Ammon's horn (tissue), 1 donor: ENCODE measurements around the gene RNF217.
"Not testable (repeated sequence)": the region's sequence is repeated elsewhere in the genome, so short reads cannot be mapped to it uniquely, and the experiment has no call there.

ENCODE experiments used
- DNase-seq: peaks from one replicate; pipeline ENCODE4 v3.0.0-alpha.2; 2016; ENCODE audit warnings: low spot score

RNF217 gene

GRCh38 chr6:124963416-124963785 lies 1.2 kb downstream of the RNF217 start:
- peak; percentile 38 for DNase-seq

GRCh38 chr6:124963831-124964763 lies 1.9 kb downstream of the RNF217 start:
- peak; percentile 37 for DNase-seq

- no peak for DNase-seq
Measured at GRCh38 chr6:124964764-124965105, 2.5 kb downstream of the RNF217 start.

- DNase-seq = not testable (repeated sequence)
Measured at GRCh38 chr6:124965424-124965850, 3.2 kb downstream of the RNF217 start.

- no peak for DNase-seq
Measured at GRCh38 chr6:124967444-124967843, 5.2 kb downstream of the RNF217 start.

- no peak for DNase-seq
Measured at GRCh38 chr6:124968401-124968800, 6.2 kb downstream of the RNF217 start.

GRCh38 chr6:124970243-124970642 lies 8.0 kb downstream of the RNF217 start:
- peak; percentile 25 for DNase-seq

- DNase-seq = no peak
Measured at GRCh38 chr6:124970763-124971162, 8.5 kb downstream of the RNF217 start.

GRCh38 chr6:124973780-124974179 lies 11.5 kb downstream of the RNF217 start:
- DNase-seq = no peak

- no peak for DNase-seq
Measured at GRCh38 chr6:124974771-124975377, 12.6 kb downstream of the RNF217 start.

- no peak for DNase-seq
Measured at GRCh38 chr6:124977067-124977908, 15.1 kb downstream of the RNF217 start.

GRCh38 chr6:124978451-124979293 lies 16.4 kb downstream of the RNF217 start:
- no peak for DNase-seq

- no peak for DNase-seq
Measured at GRCh38 chr6:124979294-124979678, 17.0 kb downstream of the RNF217 start.

- DNase-seq = no peak
Measured at GRCh38 chr6:124982669-124983068, 20.4 kb downstream of the RNF217 start.

- no peak for DNase-seq
Measured at GRCh38 chr6:124983383-124984083, 21.3 kb downstream of the RNF217 start.

- no peak for DNase-seq
Measured at GRCh38 chr6:124984668-124985338, 22.6 kb downstream of the RNF217 start.

- no peak for DNase-seq
Measured at GRCh38 chr6:124986164-124986563, 23.9 kb downstream of the RNF217 start.

GRCh38 chr6:124987291-124987690 lies 25.1 kb downstream of the RNF217 start:
- no peak for DNase-seq

GRCh38 chr6:124987999-124988591 lies 25.9 kb downstream of the RNF217 start:
- no peak for DNase-seq
